IPS DF 6.9 (cell line): ENCODE results near the gene GHRH.

Source experiments
- DNase-seq: peaks from one replicate; pipeline ENCODE4 v3.0.0-alpha.2; 2013; ENCODE audit warnings: low read depth, low spot score
- H3K27ac ChIP-seq: one replicate; pipeline ENCODE4 v1.5.1; 2013; ENCODE audit warnings: low read length, control low read depth
- H3K27me3 ChIP-seq: 2 replicates; pipeline ENCODE4 v1.6.1; 2013; ENCODE audit warnings: mild to moderate bottlenecking, low read length; ENCODE audit not compliant: control insufficient read depth, insufficient read depth
- H3K36me3 ChIP-seq: 2 replicates; pipeline ENCODE4 v1.6.1; 2013; ENCODE audit warnings: low read length; ENCODE audit not compliant: control insufficient read depth, insufficient read depth
- H3K4me1 ChIP-seq: 2 replicates; pipeline ENCODE4 v1.6.1; 2013; ENCODE audit warnings: low read length; ENCODE audit not compliant: control insufficient read depth, insufficient read depth
- H3K4me3 ChIP-seq: 2 replicates; pipeline ENCODE4 v1.5.1; 2013; ENCODE audit warnings: mild to moderate bottlenecking, low read length
- H3K9me3 ChIP-seq: 2 replicates; pipeline ENCODE4 v1.6.1; 2013; ENCODE audit warnings: low read length, inconsistent platforms; ENCODE audit not compliant: control insufficient read depth, insufficient read depth
- WGBS: extraction: QIAGEN DNeasy Blood & Tissue Kit; methylation state at CpG from one replicate; pipeline ENCODE4 v1.1.7; 2013; ENCODE audit warnings: mixed read lengths, missing lambda C conversion rate; ENCODE audit not compliant: insufficient read length, insufficient coverage; 5-methylcytosine and 5-hydroxymethylcytosine counted together

Gene GHRH

GRCh38 chr20:37277253-37277593 is 15.6 kb upstream of the GHRH start:
- Histone ChIP-seq H3K4me3 (no peak overlapping the region), H3K27me3 (no peaks in the 10 kb centered on the region), H3K4me1 (no peaks in the 10 kb centered on the region; the same call in 1 of the 2 replicates), H3K9me3 (no peaks in the 10 kb centered on the region), H3K27ac (no peak overlapping the region), H3K36me3 (no peaks in the 10 kb centered on the region)
- no peak for DNase-seq
- no CpG with 5 or more reads among the region's 2 CpGs for WGBS

- WGBS = no CpG with 5 or more reads among the region's 15 CpGs
- H3K36me3 ChIP-seq = no peaks in the 10 kb centered on the region
- no peak overlapping the region for H3K4me3 ChIP-seq
- H3K9me3 ChIP-seq = no peaks in the 10 kb centered on the region
- no peaks in the 10 kb centered on the region for H3K27me3 ChIP-seq
- no peaks in the 10 kb centered on the region; the same call in 1 of the 2 replicates for H3K4me1 ChIP-seq
- no peak for DNase-seq
- H3K27ac ChIP-seq = no peak overlapping the region
These were observed 15.1 kb upstream of the GHRH start for GRCh38 chr20:37276494-37277252.

- Histone ChIP-seq H3K9me3 (no peaks in the 10 kb centered on the region), H3K27ac (no peak overlapping the region), H3K27me3 (no peaks in the 10 kb centered on the region), H3K4me1 (no peaks in the 10 kb centered on the region; the same call in 1 of the 2 replicates), H3K4me3 (no peak overlapping the region), H3K36me3 (no peaks in the 10 kb centered on the region)
- no peak for DNase-seq
- WGBS = no CpG with 5 or more reads among the region's 5 CpGs
These were observed 13.4 kb upstream of the GHRH start for GRCh38 chr20:37274851-37275524.

- H3K4me3 ChIP-seq = no peak overlapping the region
- DNase-seq = no peak
- no peaks in the 10 kb centered on the region; the same call in 1 of the 2 replicates for H3K4me1 ChIP-seq
- no peaks in the 10 kb centered on the region for H3K36me3 ChIP-seq
- no peaks in the 10 kb centered on the region for H3K27me3 ChIP-seq
- no CpG with 5 or more reads among the region's 1 CpG for WGBS
- H3K9me3 ChIP-seq = no peaks in the 10 kb centered on the region
- H3K27ac ChIP-seq = no peak overlapping the region
These were observed 12.4 kb upstream of the GHRH start for GRCh38 chr20:37273988-37274387.

GRCh38 chr20:37271421-37271768 is 9.8 kb upstream of the GHRH start:
- WGBS = no CpG with 5 or more reads among the region's 3 CpGs
- no peaks in the 10 kb centered on the region for H3K9me3 ChIP-seq
- H3K36me3 ChIP-seq = no peaks in the 10 kb centered on the region
- no peak overlapping the region for H3K4me3 ChIP-seq
- H3K27ac ChIP-seq = no peak overlapping the region
- DNase-seq = no peak
- no peaks in the 10 kb centered on the region for H3K27me3 ChIP-seq
- H3K4me1 ChIP-seq = no peaks in the 10 kb centered on the region; the same call in 1 of the 2 replicates

- Histone ChIP-seq H3K4me1 (no peaks in the 10 kb centered on the region; the same call in 1 of the 2 replicates), H3K27me3 (no peaks in the 10 kb centered on the region), H3K9me3 (no peaks in the 10 kb centered on the region), H3K36me3 (no peaks in the 10 kb centered on the region), H3K27ac (no peak overlapping the region), H3K4me3 (no peak overlapping the region)
- WGBS = no CpG with 5 or more reads among the region's 12 CpGs
- DNase-seq = no peak
These were observed 9.2 kb upstream of the GHRH start for GRCh38 chr20:37270576-37271420.

GRCh38 chr20:37267667-37268313 is 6.2 kb upstream of the GHRH start:
- Histone ChIP-seq H3K4me1 (no peaks in the 10 kb centered on the region; the same call in 1 of the 2 replicates), H3K36me3 (no peaks in the 10 kb centered on the region), H3K27me3 (no peaks in the 10 kb centered on the region), H3K9me3 (no peaks in the 10 kb centered on the region), H3K4me3 (no peak overlapping the region), H3K27ac (no peak overlapping the region)
- no CpG with 5 or more reads among the region's 15 CpGs for WGBS
- DNase-seq = no peak

GRCh38 chr20:37266940-37267666 is 5.5 kb upstream of the GHRH start:
- H3K27ac ChIP-seq = no peak overlapping the region
- DNase-seq = no peak
- H3K36me3 ChIP-seq = no peaks in the 10 kb centered on the region
- no peaks in the 10 kb centered on the region for H3K9me3 ChIP-seq
- no peaks in the 10 kb centered on the region for H3K4me1 ChIP-seq
- no peaks in the 10 kb centered on the region for H3K27me3 ChIP-seq
- no peak overlapping the region for H3K4me3 ChIP-seq
- no CpG with 5 or more reads among the region's 9 CpGs for WGBS

- Histone ChIP-seq H3K27ac (no peak overlapping the region), H3K9me3 (no peaks in the 10 kb centered on the region), H3K36me3 (no peaks in the 10 kb centered on the region), H3K4me3 (no peak overlapping the region), H3K27me3 (no peaks in the 10 kb centered on the region), H3K4me1 (no peaks in the 10 kb centered on the region)
- WGBS = no CpG with 5 or more reads among the region's 4 CpGs
- DNase-seq = no peak
These were observed 3.5 kb upstream of the GHRH start for GRCh38 chr20:37265152-37265551.
